ENCODE measurements around the gene ADGRL3.

ADGRL3 gene

DNA sequence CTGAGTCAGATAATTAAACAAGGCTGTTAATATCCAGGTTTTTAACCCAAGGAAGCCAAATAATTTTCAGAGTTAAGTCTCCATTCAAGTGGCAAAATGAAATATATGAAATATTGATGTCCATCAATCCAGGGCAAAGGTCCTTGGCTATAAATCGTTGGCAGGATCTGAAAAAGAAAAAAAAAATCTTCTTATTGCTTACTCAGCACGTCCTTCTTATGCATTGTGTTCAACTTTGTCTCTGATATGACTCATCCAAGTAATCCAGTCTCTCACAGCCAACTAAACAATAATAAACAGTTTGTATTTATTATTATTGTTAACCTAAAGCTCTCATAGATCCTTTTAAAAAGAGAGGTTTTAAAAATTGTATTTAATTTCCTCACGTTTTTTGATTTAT is 851.2 kb downstream of the ADGRL3 start:
- no peak for DNase-seq

GRCh38 chr4:62053974-62054373 is 853.8 kb downstream of the ADGRL3 start:
- no peak for DNase-seq

- no peak for DNase-seq
Observed at GRCh38 chr4:62057031-62057430, 856.9 kb downstream of the ADGRL3 start.

GRCh38 chr4:62058571-62058970 is 858.4 kb downstream of the ADGRL3 start:
- DNase-seq, result no peak

GRCh38 chr4:62070291-62070852 is 870.2 kb downstream of the ADGRL3 start:
- DNase-seq, result peak; percentile 12

GRCh38 chr4:62075089-62075488 is 875.0 kb downstream of the ADGRL3 start:
- DNase-seq, result no peak

DNA sequence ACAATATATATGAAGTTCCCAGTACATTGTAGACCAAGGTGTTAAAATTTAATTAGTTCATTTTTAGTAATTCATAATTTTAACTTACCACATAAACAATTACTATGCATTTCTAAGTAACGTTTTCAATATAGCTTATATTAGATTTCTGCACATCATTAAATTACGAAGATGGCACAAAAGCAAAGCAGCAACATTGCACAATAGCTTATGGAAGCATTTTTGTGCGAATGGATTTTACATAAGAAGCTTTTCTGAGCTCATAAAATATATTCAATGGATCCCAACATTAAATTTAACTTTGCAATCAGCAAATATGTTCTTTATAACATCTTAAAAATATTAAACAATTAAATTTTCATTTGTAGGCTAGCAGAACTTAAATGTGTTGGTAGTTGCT is 875.4 kb downstream of the ADGRL3 start:
- DNase-seq, result no peak

GRCh38 chr4:62077406-62077805 is 877.3 kb downstream of the ADGRL3 start:
- DNase-seq, result no peak

GRCh38 chr4:62080431-62080830 is 880.3 kb downstream of the ADGRL3 start:
- no peak for DNase-seq

DNA sequence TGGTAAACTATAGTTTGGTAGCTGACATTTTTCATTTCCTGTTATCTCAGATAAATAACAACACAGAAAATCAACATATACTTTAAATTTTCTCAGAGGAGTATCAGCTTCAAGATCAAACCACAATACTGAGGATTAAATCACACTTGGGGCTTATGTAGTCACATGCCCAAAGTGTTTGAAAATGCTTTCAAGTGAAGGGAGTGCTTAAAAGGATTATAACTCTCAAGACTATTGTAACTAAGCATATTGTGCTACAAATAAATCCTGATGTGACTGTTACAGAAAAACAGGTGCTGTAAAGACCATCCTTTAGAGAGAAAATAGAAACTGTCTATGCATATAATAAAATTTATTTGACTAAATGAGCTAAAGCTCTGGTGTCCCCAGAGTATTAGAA is 887.6 kb downstream of the ADGRL3 start:
- DNase-seq, result no peak

- DNase-seq, result no peak
Observed at GRCh38 chr4:62093735-62094134, 893.6 kb downstream of the ADGRL3 start.

DNA sequence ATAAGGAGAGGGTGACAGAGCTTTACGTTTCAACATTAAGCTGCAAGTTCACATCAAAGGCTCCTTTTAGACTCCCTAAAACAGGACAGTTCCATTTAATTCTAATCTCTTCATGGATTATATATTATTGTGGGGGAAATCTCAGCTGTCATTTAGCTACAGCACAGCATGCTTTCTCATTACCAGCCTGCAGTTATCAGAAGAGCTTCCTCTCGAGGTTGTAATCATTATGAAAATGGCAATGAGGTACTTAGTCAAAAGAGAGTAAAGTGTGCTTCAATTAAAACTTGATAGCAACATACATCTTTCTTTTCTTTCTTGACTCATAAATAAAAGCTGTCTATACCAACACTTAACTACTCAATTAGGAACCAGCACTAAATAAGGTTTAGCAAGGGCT is 896.8 kb downstream of the ADGRL3 start:
- DNase-seq, result peak; percentile 21

- no peak for DNase-seq
Observed at GRCh38 chr4:62115216-62115615, 915.1 kb downstream of the ADGRL3 start.

DNA sequence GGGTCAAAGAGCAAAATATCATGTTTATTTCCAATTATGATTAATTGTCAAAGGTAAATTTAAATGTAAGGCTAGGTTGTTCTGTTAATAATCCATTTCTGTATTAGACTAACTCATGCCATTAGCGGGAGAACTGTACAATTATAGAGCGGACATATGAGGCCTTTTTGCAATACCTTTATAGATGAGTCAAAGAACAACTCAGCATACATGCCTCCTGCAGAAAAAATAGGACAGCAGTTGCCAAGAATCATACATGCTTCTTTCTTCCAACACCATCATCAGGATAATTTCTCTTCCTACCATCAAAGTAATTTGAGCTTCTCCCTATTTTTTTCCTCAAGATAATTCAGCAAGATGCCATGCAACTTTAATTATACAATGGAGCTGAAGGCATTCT is 917.8 kb downstream of the ADGRL3 start:
- no peak for DNase-seq

GRCh38 chr4:62118558-62118957 is 918.4 kb downstream of the ADGRL3 start:
- DNase-seq, result no peak

GRCh38 chr4:62119195-62119594 is 919.1 kb downstream of the ADGRL3 start:
- DNase-seq, result no peak

- DNase-seq, result no peak
Observed at GRCh38 chr4:62126064-62126732, 926.1 kb downstream of the ADGRL3 start.

Measured in NCI-H146 (cell line).